HG03521 (cell line): ENCODE results near the gene MT1B.
A peak's percentile ranks its signal among the peaks of the same experiment; 100 is the strongest.

Experiments
- ATAC-seq: cut with Tn5 transposase; IDR thresholded peaks from one replicate; pipeline ENCODE4 v1.9.1; 2021; ENCODE audit warnings: mild to moderate bottlenecking, moderate library complexity; ENCODE audit not compliant: unreplicated experiment

MT1B gene

GRCh38 chr16:56651586-56651985 lies at the start of gene MT1B:
TSS of gene MT1B (plus strand) at chr16:56651886. CDS start at chr16:56651954, 68 bp downstream.
- no peak for ATAC-seq

- ATAC-seq: no peak
Observed at GRCh38 chr16:56603589-56603988, 48.1 kb upstream of the MT1B start.

GRCh38 chr16:56604966-56605365 lies 46.7 kb upstream of the MT1B start:
- ATAC-seq: no peak

- ATAC-seq: no peak
Observed at GRCh38 chr16:56605475-56605874, 46.2 kb upstream of the MT1B start.

GRCh38 chr16:56606071-56606475 lies 45.6 kb upstream of the MT1B start:
- no peak for ATAC-seq

- ATAC-seq: no peak
Observed at GRCh38 chr16:56606476-56607108, 45.1 kb upstream of the MT1B start.

- ATAC-seq: no peak
Observed at GRCh38 chr16:56607109-56607618, 44.5 kb upstream of the MT1B start.

GRCh38 chr16:56607675-56608042 lies 44.0 kb upstream of the MT1B start:
- no peak for ATAC-seq

- ATAC-seq: peak; percentile 87
Observed at GRCh38 chr16:56608043-56608875, 43.4 kb upstream of the MT1B start, which contains the start of gene MT2A. TSS of gene MT2A (plus strand) at chr16:56608584. CDS start at chr16:56608656, 72 bp downstream.

- ATAC-seq: no peak
Observed at GRCh38 chr16:56608876-56609462, 42.7 kb upstream of the MT1B start.

- no peak for ATAC-seq
Observed at GRCh38 chr16:56609463-56609921, 42.2 kb upstream of the MT1B start.

- no peak for ATAC-seq
Observed at GRCh38 chr16:56610017-56610608, 41.6 kb upstream of the MT1B start.

- ATAC-seq: no peak
Observed at GRCh38 chr16:56610609-56611111, 41.0 kb upstream of the MT1B start.

- ATAC-seq: no peak
Observed at GRCh38 chr16:56611281-56611833, 40.3 kb upstream of the MT1B start.

- ATAC-seq: no peak
Observed at GRCh38 chr16:56613706-56614105, 38.0 kb upstream of the MT1B start.

GRCh38 chr16:56614549-56614991 lies 37.1 kb upstream of the MT1B start:
- no peak for ATAC-seq

GRCh38 chr16:56615353-56615752 lies 36.3 kb upstream of the MT1B start:
- ATAC-seq: no peak

- ATAC-seq: no peak
Observed at GRCh38 chr16:56616608-56617211, 35.0 kb upstream of the MT1B start.

- no peak for ATAC-seq
Observed at GRCh38 chr16:56617212-56618085, 34.2 kb upstream of the MT1B start.
